GM12874 (cell line): ENCODE results near the gene TWF1.

Experiments
- TF ChIP-seq, protein P1 (sequence below): IDR thresholded peaks from 2 replicates; pipeline ENCODE4 v1.5.1; 2011; ENCODE audit warnings: low read depth, mild to moderate bottlenecking, control low read depth, low read length, moderate library complexity; ENCODE audit not compliant: insufficient read depth

The TWF1 gene

GRCh38 chr12:43763769-43764168 is 42.3 kb downstream of the TWF1 start:
- TF ChIP-seq, protein P1, sequence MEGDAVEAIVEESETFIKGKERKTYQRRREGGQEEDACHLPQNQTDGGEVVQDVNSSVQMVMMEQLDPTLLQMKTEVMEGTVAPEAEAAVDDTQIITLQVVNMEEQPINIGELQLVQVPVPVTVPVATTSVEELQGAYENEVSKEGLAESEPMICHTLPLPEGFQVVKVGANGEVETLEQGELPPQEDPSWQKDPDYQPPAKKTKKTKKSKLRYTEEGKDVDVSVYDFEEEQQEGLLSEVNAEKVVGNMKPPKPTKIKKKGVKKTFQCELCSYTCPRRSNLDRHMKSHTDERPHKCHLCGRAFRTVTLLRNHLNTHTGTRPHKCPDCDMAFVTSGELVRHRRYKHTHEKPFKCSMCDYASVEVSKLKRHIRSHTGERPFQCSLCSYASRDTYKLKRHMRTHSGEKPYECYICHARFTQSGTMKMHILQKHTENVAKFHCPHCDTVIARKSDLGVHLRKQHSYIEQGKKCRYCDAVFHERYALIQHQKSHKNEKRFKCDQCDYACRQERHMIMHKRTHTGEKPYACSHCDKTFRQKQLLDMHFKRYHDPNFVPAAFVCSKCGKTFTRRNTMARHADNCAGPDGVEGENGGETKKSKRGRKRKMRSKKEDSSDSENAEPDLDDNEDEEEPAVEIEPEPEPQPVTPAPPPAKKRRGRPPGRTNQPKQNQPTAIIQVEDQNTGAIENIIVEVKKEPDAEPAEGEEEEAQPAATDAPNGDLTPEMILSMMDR = no peak

DNA sequence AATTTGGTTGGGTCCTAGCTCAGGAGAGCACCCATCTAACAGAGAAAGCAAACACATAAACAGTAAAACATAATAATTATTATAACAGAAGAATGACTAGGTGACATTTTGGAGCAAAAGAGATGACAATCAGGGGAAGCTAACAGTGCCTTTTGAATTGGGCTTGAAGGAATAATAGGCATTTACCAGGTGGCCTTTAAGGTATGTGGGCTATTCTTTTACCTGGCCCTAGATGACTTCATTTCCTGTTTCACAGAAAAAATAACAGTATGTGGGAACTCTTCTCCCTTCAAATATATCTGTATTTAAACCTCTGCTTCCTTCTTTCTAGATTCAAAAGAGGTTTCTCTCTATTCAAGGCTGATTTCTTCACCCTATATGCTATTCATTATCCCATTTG is 43.5 kb downstream of the TWF1 start:
- TF ChIP-seq, protein P1 = no peak

DNA sequence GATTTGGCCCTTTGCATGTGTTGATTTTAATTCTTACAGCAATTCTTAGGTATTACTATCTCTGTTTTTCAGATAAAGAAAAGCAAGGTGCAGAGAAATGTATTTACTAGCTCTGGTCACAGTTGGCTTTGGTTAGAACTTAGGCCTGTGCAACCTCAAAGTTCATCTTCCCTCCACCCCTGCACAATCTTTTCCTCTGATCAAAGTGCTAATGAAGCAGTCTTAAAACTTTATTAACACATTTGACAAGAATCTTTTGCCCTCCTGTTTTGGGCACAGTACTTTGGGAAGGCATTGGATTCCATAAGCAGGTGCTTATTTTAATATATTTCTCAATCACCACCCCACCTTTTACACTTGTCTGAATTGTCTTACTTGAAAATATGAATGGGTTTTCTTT is 44.6 kb downstream of the TWF1 start:
- TF ChIP-seq, protein P1 = no peak

GRCh38 chr12:43760396-43760795 is 45.7 kb downstream of the TWF1 start:
- TF ChIP-seq, protein P1 = no peak

DNA sequence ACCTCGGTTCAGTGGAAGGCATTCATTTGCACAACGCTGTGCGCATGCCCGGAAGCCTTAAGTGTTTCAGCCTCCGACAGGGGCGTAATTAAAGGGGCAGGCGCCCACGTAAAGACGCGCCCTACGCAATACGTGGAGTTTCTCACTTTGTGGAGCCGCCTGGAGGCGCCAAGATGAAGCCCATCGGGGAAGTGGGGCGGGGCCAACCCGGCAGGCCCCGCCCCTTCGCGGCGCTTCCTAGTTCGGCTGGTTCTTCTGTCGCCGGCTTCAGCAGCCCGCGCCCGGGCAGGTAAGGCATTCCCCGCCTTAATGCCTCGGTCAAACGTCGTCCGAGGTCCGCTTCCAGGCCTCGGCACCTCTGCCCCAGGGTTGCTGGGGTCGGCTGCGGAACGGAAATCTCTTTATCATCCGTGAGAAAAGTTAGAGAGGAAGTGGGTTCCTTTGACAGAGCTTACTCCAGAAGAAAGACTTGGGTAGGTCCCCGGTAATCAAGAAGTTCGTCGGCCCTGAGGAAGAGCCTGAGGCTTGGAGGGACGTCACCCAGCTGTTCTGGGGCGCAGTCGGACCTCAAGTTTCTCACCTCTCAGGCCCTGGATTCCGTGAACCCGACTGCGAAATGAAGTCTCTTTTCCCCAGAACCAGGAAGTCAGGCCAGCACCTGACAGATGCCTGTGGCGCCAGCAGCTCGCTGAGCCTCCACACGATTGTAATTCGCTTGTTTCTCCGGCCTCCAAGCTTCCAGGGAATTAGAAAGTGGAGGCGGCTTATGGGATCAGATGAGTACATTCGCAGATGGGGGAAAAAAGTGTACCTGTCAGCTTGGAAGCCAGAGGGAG is 47.2 kb downstream of the TWF1 start, which contains the start of the genes IRAK4 and PUS7L:
Gene IRAK4 (plus strand): TSS at position 224 of the 836 bp plus-strand sequence. CDS start 9,161 bp downstream, outside the sequence.
Gene PUS7L (minus strand): TSS at position 63 of the 836 bp plus-strand sequence. CDS start 3,545 bp downstream, outside the sequence.
- TF ChIP-seq, protein P1 = peak; percentile 48

GRCh38 chr12:43758247-43758727 is 47.8 kb downstream of the TWF1 start:
- TF ChIP-seq, protein P1 = no peak

DNA sequence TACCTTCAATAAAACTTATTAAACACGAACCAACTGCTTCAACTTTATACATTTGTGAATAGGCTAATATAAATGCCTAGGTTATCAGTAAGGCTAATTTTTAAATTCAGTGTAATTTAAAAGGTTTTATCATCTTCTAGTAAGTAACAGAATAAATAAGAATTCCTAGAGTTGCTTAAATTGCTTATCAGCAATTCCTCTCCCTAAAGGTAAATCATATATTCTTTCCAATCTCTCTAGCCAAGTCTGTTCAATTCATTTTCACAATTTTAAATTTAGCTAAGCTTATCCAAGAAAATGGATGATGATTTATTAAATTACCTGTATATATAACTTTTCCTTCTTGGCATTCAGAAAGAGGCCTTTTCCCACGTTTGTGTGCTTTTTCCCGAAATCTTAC is 52.1 kb downstream of the TWF1 start:
- TF ChIP-seq, protein P1 = no peak
